Measurements from ENCODE around the gene COPS3. TPM values are rescaled to one million over a fixed set of nuclear protein-coding genes. Genes with fewer than 3 reads are reported as not detected.

COPS3 gene
- total and polyA plus RNA-seq, 10 donors, result 29.9 to 58.9 (median 44.5) TPM

DNA sequence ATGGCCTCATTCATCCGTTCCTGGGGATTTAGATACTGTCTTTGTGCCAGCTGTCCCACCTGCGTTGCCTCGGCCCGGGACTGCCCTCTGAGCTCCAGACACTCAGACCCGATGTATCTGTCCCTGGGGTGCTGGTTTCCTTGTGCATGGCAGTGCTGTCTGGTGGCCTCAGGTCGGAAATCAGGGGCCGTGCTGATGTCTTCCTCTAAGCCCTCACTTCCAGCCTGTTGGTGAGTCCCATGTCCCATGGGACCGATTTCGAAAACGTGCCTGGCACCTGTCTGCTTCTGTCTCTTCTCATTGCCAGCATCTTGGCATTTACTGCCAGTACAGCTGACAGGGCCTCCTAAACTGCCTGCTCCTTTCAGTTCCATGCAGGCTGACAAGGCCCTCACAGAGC lies 44.2 kb upstream of the COPS3 start:
- Histone ChIP-seq H3K4me3 (no peak overlapping the region), H3K9me3 (no peaks in the 10 kb centered on the region), H3K36me3 (no peaks in the 10 kb centered on the region), H3K27ac (no peak overlapping the region), H3K4me1 (no peaks in the 10 kb centered on the region), H3K27me3 (replicated peaks in 1 of 7) (no peaks in the 10 kb centered on the region)
- WGBS, 5 donors, result 92 to 96% (median 94%) methylated on average over 9 to 10 of the region's 10 CpGs
- TF ChIP-seq, protein P1, sequence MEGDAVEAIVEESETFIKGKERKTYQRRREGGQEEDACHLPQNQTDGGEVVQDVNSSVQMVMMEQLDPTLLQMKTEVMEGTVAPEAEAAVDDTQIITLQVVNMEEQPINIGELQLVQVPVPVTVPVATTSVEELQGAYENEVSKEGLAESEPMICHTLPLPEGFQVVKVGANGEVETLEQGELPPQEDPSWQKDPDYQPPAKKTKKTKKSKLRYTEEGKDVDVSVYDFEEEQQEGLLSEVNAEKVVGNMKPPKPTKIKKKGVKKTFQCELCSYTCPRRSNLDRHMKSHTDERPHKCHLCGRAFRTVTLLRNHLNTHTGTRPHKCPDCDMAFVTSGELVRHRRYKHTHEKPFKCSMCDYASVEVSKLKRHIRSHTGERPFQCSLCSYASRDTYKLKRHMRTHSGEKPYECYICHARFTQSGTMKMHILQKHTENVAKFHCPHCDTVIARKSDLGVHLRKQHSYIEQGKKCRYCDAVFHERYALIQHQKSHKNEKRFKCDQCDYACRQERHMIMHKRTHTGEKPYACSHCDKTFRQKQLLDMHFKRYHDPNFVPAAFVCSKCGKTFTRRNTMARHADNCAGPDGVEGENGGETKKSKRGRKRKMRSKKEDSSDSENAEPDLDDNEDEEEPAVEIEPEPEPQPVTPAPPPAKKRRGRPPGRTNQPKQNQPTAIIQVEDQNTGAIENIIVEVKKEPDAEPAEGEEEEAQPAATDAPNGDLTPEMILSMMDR (IDR thresholded peaks at IDR 0.05 in 8 of 11, conservative IDR thresholded peaks at IDR 0.05 in 3 of 11), result no peak
- TF ChIP-seq POLR2AphosphoS5 (IDR thresholded peaks at IDR 0.05), result no peak
- TF ChIP-seq POLR2A (IDR thresholded peaks at IDR 0.05), result no peak
- intact Hi-C loops (cut with DNase I; ENCODE audit: low total_unique reads), result no loop called here
- peak; percentile 53 for DNase-seq

DNA sequence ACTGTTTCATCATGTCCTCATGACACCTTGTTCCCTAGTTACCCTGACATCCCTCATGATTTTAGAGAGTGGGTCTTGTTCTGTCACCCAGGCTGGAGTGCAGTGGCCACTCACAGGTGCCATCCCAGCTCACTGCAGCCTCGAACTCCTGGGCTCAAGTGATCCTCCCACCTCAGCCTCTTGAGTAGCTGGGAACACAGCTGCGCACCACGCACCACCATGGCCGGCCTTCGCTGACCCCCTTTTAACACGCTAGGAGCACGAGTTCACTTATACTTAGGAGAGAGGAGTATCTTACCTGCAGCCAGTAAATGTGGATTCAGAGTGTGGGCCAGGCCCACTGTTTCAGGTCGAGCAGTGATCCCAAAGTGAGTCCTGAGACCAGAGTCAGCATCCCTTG lies 43.6 kb upstream of the COPS3 start:
- intact Hi-C loops (cut with DNase I; ENCODE audit: low total_unique reads), result no loop called here
- H3K27ac ChIP-seq, result no peak overlapping the region
- 89 to 97% (median 93%) methylated on average over 8 of the region's 8 CpGs for WGBS, 5 donors
- H3K9me3 ChIP-seq, result no peaks in the 10 kb centered on the region
- H3K4me3 ChIP-seq, result no peak overlapping the region
- TF ChIP-seq POLR2AphosphoS5 (IDR thresholded peaks at IDR 0.05), result no peak
- no peak for TF ChIP-seq POLR2A (IDR thresholded peaks at IDR 0.05)
- TF ChIP-seq, protein P1 (IDR thresholded peaks at IDR 0.05 in 8 of 11, conservative IDR thresholded peaks at IDR 0.05 in 3 of 11), result no peak
- H3K4me1 ChIP-seq, result no peaks in the 10 kb centered on the region
- no peaks in the 10 kb centered on the region for H3K36me3 ChIP-seq
- H3K27me3 ChIP-seq (replicated peaks in 1 of 7), result no peaks in the 10 kb centered on the region
- peak; percentile 33 for DNase-seq

DNA sequence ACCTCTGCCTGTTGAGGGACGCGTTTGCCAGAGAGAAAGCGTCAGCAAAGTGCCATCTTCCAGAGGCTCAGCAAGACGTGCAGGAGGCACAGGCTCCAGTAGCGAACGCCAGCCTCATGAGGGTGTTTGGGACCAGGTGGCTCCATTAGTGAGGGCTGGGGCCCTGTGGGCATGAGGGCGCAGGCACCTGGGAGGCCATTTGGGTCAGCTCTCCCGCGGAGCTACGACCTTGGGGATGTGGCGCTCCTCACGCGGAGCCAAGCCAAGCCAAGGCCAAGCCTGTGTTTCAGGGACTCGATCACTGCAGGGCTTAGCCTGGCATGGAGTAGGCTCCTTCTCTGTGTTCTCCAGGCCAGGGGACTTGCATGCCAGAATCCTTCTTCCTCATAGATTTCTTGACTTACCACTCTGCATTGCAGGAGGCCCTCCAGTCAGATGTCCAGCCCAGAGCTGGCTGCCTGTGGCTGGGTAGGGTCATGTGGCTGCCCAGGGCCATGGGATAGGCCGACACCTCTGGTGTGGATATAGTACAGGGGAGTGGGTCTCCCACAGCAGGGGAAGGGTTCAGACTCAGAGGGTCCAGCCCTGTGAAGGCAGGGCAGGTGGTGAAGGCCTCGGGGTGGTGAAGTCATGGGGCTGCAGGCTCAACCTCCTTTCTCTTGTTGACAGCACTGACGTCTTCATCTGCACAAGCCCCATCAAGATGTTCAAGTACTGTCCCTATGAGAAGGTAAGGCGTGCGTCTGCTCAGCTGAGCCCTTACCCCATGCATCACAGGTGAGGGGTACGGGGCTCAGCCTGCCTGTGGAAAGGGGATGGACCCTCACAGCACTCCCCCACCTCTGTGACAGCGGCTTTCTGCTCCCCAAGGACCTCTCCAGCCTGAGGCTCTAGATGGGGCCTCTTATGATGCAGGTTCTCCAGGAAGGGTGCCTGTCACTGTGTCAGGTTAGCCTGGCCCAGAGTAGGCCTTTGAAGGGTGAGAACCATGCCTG lies 41.8 kb upstream of the COPS3 start:
- H3K36me3 ChIP-seq, result no peaks in the 10 kb centered on the region
- H3K27me3 ChIP-seq (replicated peaks in 1 of 7), result no peaks in the 10 kb centered on the region
- H3K4me3 ChIP-seq, result no peak overlapping the region
- H3K27ac ChIP-seq, result no peak overlapping the region
- no peaks in the 10 kb centered on the region for H3K4me1 ChIP-seq
- intact Hi-C loops (cut with DNase I; ENCODE audit: low total_unique reads), result no loop called here
- H3K9me3 ChIP-seq, result no peaks in the 10 kb centered on the region
- TF ChIP-seq, protein P1 (IDR thresholded peaks at IDR 0.05 in 8 of 11, conservative IDR thresholded peaks at IDR 0.05 in 3 of 11), result no peak
- TF ChIP-seq POLR2A (IDR thresholded peaks at IDR 0.05) (no peak), POLR2AphosphoS5 (IDR thresholded peaks at IDR 0.05) (no peak)
- DNase-seq, result peak; percentile 46
- 92 to 96% (median 95%) methylated on average over 10 to 21 of the region's 21 CpGs for WGBS, 5 donors

DNA sequence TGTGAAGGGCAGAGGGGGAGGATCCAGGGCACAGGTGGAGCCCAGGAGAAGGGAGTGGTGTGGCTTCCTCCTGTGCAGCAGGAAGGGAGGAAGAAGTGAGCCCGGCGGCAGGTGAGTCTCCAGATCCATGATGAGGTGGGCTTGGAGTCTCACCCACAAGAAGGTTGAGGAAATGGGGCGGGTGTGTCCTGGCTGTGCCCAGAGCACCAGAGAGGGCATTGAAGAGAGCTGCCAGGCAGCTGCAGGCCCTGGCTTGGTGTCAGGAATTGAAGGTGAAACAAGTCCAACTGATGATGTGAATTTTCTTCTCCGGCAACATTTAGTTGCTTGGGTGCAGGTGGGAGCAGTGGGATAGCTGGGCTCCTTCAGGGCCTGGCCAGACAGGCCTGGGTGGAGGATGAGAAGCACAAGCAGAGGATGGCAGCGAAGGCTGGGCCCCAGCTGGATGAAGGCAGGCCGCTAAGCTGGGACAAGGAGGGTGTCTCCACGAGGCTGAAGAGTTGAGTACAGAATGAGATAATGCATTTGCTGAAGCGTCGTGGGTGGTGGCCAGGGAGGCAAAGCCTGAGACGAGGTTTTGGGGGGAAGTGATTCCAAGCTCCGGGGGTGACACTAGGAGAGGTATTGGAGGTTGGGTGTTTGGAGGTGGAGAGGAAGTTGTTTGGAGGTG lies 40.4 kb upstream of the COPS3 start:
- H3K36me3 ChIP-seq, result no peaks in the 10 kb centered on the region
- H3K27me3 ChIP-seq (replicated peaks in 1 of 7), result no peaks in the 10 kb centered on the region
- intact Hi-C loops (cut with DNase I; ENCODE audit: low total_unique reads), result no loop called here
- no peaks in the 10 kb centered on the region for H3K9me3 ChIP-seq
- WGBS, 5 donors, result 86 to 93% (median 89%) methylated on average over 11 of the region's 11 CpGs
- no peak overlapping the region for H3K27ac ChIP-seq
- H3K4me1 ChIP-seq, result no peaks in the 10 kb centered on the region
- TF ChIP-seq POLR2A (IDR thresholded peaks at IDR 0.05) (no peak), POLR2AphosphoS5 (IDR thresholded peaks at IDR 0.05) (no peak)
- TF ChIP-seq, protein P1 (IDR thresholded peaks at IDR 0.05 in 8 of 11, conservative IDR thresholded peaks at IDR 0.05 in 3 of 11), result no peak
- peak; percentile 36 for DNase-seq
- H3K4me3 ChIP-seq, result no peak overlapping the region
